K562 (cell line): Measurements from ENCODE around the gene RNF126. TPM values are rescaled to one million over a fixed set of nuclear protein-coding genes. Genes with fewer than 3 reads are reported as not detected.

ENCODE experiments used
- ADNP ChIP-seq: fragments of 200-800 bp; sonication (Bioruptor generic); IDR thresholded peaks from 2 replicates; pipeline ENCODE4 v1.6.1; 2016; ENCODE audit warnings: missing genetic modification characterization, missing compliant biosample characterization
- ARID1B ChIP-seq: fragments of 450-650 bp; IDR thresholded peaks from 2 replicates; pipeline ENCODE4 v1.6.1; 2016; ENCODE audit warnings: antibody characterized with exemption, mild to moderate bottlenecking, inconsistent platforms
- CAMTA2 ChIP-seq: fragments of 250-450 bp; sonication (Bioruptor Pico); conservative IDR thresholded peaks from 2 replicates; pipeline ENCODE4 v1.5.1; 2022
- HLTF ChIP-seq: fragments of 450-650 bp; IDR thresholded peaks from 2 replicates; pipeline ENCODE4 v1.6.1; 2016
- NR2C2 ChIP-seq, 2 experiments: fragments of 200-800 bp in 1 of 2; sonication (Bioruptor generic) in 1 of 2; sonication (generic) in 1 of 2; formaldehyde crosslinking in 1 of 2; IDR thresholded peaks; 2 replicates each; pipeline versions ENCODE4 v1.6.1 to v1.8.0; 2016 to 2022; ENCODE audit warnings: mild to moderate bottlenecking in 1 of 2, missing compliant biosample characterization in 1 of 2, missing genetic modification characterization in 1 of 2, missing genetic modification reagents in 1 of 2
- POLR2A ChIP-seq: fragments of 450-650 bp; conservative IDR thresholded peaks from 2 replicates; pipeline ENCODE4 v1.6.1; 2016
- XRCC3 ChIP-seq: fragments of 450-650 bp; IDR thresholded peaks from 2 replicates; pipeline ENCODE4 v1.6.1; 2017; ENCODE audit warnings: mild to moderate bottlenecking, moderate library complexity
- ZFX ChIP-seq: sonication (generic); formaldehyde crosslinking; IDR thresholded peaks from 2 replicates; pipeline ENCODE4 v1.8.0; 2022; ENCODE audit warnings: mild to moderate bottlenecking, missing genetic modification reagents, moderate library complexity
- ZNF586 ChIP-seq: fragments of 450-650 bp; formaldehyde crosslinking; conservative IDR thresholded peaks from 2 replicates; pipeline ENCODE4 v1.4.0; 2020; ENCODE audit warnings: mild to moderate bottlenecking, moderate library complexity
- polyA plus RNA-seq, 8 experiments: library from polyadenylated mRNA; depleted of rRNA in 4 of 8; stranded (reverse) in 5 of 8; unstranded in 3 of 8; fragments of >200 nt; fragmentation: Nextera tagmentation in 2 of 8; fragmentation: Illumina TruSeq in 1 of 8; extraction: Ambion mirVana in 2 of 8; extraction: Trizol in 1 of 8; gene quantifications; 2 replicates each; pipeline versions ENCODE4 v1.2.1 to v1.2.3, GENCODE V29; 2011 to 2014; ENCODE audit warnings: inconsistent platforms in 1 of 8, missing spikeins in 1 of 8
- total RNA-seq, 7 experiments: library from RNA; depleted of rRNA in 6 of 7; stranded (reverse); fragments of >200 nt in 6 of 7; fragmentation: Illumina TruSeq in 2 of 7; extraction: Trizol in 2 of 7; gene quantifications; 2 replicates each; pipeline versions ENCODE4 v1.2.1 to v1.2.3, GENCODE V29; 2011 to 2021; ENCODE audit warnings: low replicate concordance in 1 of 7
- TF ChIP-seq, protein P1 (sequence below): sonication (generic); formaldehyde crosslinking; IDR thresholded peaks from 2 replicates; pipeline ENCODE4 v1.8.1; 2023; ENCODE audit warnings: missing genetic modification reagents, mild to moderate bottlenecking, borderline replicate concordance
- TF ChIP-seq, protein P2 (sequence below): fragments of 250-450 bp; sonication (Bioruptor Pico); IDR thresholded peaks from 2 replicates; pipeline ENCODE4 v1.8.0; 2021; ENCODE audit warnings: moderate library complexity, mild to moderate bottlenecking, inconsistent platforms
- TF ChIP-seq, protein P3 (sequence below): fragments of 250-450 bp; sonication (Bioruptor Pico); IDR thresholded peaks from 2 replicates; pipeline ENCODE4 v1.9.0; 2021; ENCODE audit warnings: mild to moderate bottlenecking
- TF ChIP-seq, protein P4 (sequence below), 3 experiments: IDR thresholded peaks in 2 of 3; conservative IDR thresholded peaks in 1 of 3; 2 replicates each; pipeline ENCODE4 v1.5.1; 2011 to 2012; ENCODE audit warnings: low read length in 3 of 3, mild to moderate bottlenecking in 3 of 3, control low read depth in 2 of 3, improper control_type of control experiment in 1 of 3, inconsistent platforms in 1 of 3, low read depth in 1 of 3, mixed read lengths in 1 of 3, moderate library complexity in 1 of 3; ENCODE audit not compliant: insufficient read depth in 2 of 3
- TF ChIP-seq, protein P5 (sequence below): fragments of 250-450 bp; sonication (Bioruptor Pico); IDR thresholded peaks from 2 replicates; pipeline ENCODE4 v1.4.0; 2020; ENCODE audit warnings: mild to moderate bottlenecking, moderate library complexity, borderline replicate concordance
- TF ChIP-seq, protein P6 (sequence below): sonication (generic); formaldehyde crosslinking; IDR thresholded peaks from 2 replicates; pipeline ENCODE4 v1.8.1; 2023; ENCODE audit warnings: mild to moderate bottlenecking, missing genetic modification reagents

RNF126 gene
- total and polyA plus RNA-seq, 9 of the 15 experiments (the other 6 are each of a cell fraction or from before 2014, with no cell fraction given): 0.27 to 101 (median 12.3) TPM

DNA sequence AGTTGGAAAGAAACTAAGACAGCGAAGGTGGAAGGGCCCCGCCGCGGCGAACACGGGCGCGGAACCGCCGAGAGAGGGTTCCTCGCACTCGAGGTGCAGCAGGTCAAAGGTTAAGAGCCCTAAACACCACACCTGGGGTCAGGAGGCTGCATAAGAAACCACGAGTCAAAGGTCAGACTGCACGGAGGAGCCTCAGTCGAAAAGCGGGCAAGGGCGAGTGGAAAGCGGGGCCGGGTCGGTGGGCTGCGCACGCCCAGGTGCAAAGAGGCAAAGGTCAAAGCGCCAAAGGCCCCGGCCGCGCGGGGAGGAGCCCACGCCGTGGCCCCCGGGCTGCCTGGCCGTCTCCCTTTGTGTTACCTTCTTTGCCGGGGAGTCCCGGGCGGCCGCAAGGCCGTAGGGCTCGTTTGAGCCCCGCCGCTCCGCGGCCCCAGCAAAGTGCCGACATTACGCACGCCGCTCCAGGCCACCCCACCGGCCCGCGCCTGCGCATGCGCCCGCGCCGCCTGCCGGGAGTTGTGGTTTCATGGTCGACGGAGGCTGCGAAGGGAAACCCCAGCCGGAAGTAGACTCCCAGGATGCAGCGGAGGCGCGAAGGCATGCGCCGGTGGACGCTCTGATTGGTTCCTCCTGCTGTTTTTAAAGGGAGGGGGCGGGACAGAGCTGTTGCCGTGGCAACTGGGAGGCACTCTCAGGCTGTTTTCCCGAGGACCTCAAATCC lies 29.8 kb downstream of the RNF126 start, which contains the start of gene POLRMT (continued):
- TF ChIP-seq, protein P1, sequence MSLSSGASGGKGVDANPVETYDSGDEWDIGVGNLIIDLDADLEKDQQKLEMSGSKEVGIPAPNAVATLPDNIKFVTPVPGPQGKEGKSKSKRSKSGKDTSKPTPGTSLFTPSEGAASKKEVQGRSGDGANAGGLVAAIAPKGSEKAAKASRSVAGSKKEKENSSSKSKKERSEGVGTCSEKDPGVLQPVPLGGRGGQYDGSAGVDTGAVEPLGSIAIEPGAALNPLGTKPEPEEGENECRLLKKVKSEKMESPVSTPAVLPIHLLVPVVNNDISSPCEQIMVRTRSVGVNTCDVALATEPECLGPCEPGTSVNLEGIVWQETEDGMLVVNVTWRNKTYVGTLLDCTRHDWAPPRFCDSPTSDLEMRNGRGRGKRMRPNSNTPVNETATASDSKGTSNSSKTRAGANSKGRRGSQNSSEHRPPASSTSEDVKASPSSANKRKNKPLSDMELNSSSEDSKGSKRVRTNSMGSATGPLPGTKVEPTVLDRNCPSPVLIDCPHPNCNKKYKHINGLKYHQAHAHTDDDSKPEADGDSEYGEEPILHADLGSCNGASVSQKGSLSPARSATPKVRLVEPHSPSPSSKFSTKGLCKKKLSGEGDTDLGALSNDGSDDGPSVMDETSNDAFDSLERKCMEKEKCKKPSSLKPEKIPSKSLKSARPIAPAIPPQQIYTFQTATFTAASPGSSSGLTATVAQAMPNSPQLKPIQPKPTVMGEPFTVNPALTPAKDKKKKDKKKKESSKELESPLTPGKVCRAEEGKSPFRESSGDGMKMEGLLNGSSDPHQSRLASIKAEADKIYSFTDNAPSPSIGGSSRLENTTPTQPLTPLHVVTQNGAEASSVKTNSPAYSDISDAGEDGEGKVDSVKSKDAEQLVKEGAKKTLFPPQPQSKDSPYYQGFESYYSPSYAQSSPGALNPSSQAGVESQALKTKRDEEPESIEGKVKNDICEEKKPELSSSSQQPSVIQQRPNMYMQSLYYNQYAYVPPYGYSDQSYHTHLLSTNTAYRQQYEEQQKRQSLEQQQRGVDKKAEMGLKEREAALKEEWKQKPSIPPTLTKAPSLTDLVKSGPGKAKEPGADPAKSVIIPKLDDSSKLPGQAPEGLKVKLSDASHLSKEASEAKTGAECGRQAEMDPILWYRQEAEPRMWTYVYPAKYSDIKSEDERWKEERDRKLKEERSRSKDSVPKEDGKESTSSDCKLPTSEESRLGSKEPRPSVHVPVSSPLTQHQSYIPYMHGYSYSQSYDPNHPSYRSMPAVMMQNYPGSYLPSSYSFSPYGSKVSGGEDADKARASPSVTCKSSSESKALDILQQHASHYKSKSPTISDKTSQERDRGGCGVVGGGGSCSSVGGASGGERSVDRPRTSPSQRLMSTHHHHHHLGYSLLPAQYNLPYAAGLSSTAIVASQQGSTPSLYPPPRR (CRISPR knock-in tag): no peak
- TF ChIP-seq ZFX (CRISPR knock-in tag): peak; percentile 70
- TF ChIP-seq CAMTA2 (CRISPR knock-in tag): no peak
- no peak for TF ChIP-seq XRCC3
- no peak for TF ChIP-seq ZNF586
- TF ChIP-seq ARID1B: no peak
- TF ChIP-seq, protein P2, sequence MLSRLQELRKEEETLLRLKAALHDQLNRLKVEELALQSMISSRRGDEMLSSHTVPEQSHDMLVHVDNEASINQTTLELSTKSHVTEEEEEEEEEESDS (CRISPR knock-in tag): no peak
- TF ChIP-seq, protein P3, sequence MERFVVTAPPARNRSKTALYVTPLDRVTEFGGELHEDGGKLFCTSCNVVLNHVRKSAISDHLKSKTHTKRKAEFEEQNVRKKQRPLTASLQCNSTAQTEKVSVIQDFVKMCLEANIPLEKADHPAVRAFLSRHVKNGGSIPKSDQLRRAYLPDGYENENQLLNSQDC (CRISPR knock-in tag): no peak
- no peak for TF ChIP-seq HLTF
- TF ChIP-seq, protein P4, sequence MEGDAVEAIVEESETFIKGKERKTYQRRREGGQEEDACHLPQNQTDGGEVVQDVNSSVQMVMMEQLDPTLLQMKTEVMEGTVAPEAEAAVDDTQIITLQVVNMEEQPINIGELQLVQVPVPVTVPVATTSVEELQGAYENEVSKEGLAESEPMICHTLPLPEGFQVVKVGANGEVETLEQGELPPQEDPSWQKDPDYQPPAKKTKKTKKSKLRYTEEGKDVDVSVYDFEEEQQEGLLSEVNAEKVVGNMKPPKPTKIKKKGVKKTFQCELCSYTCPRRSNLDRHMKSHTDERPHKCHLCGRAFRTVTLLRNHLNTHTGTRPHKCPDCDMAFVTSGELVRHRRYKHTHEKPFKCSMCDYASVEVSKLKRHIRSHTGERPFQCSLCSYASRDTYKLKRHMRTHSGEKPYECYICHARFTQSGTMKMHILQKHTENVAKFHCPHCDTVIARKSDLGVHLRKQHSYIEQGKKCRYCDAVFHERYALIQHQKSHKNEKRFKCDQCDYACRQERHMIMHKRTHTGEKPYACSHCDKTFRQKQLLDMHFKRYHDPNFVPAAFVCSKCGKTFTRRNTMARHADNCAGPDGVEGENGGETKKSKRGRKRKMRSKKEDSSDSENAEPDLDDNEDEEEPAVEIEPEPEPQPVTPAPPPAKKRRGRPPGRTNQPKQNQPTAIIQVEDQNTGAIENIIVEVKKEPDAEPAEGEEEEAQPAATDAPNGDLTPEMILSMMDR (IDR thresholded peaks at IDR 0.05 in 2 of 3, conservative IDR thresholded peaks at IDR 0.05 in 1 of 3; ENCODE audit: insufficient read depth in 2 of 3, low read depth in 1 of 3, low read length in 3 of 3): no peak
- TF ChIP-seq, protein P5, sequence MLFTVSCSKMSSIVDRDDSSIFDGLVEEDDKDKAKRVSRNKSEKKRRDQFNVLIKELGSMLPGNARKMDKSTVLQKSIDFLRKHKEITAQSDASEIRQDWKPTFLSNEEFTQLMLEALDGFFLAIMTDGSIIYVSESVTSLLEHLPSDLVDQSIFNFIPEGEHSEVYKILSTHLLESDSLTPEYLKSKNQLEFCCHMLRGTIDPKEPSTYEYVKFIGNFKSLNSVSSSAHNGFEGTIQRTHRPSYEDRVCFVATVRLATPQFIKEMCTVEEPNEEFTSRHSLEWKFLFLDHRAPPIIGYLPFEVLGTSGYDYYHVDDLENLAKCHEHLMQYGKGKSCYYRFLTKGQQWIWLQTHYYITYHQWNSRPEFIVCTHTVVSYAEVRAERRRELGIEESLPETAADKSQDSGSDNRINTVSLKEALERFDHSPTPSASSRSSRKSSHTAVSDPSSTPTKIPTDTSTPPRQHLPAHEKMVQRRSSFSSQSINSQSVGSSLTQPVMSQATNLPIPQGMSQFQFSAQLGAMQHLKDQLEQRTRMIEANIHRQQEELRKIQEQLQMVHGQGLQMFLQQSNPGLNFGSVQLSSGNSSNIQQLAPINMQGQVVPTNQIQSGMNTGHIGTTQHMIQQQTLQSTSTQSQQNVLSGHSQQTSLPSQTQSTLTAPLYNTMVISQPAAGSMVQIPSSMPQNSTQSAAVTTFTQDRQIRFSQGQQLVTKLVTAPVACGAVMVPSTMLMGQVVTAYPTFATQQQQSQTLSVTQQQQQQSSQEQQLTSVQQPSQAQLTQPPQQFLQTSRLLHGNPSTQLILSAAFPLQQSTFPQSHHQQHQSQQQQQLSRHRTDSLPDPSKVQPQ (CRISPR knock-in tag): no peak
- TF ChIP-seq, protein P6, sequence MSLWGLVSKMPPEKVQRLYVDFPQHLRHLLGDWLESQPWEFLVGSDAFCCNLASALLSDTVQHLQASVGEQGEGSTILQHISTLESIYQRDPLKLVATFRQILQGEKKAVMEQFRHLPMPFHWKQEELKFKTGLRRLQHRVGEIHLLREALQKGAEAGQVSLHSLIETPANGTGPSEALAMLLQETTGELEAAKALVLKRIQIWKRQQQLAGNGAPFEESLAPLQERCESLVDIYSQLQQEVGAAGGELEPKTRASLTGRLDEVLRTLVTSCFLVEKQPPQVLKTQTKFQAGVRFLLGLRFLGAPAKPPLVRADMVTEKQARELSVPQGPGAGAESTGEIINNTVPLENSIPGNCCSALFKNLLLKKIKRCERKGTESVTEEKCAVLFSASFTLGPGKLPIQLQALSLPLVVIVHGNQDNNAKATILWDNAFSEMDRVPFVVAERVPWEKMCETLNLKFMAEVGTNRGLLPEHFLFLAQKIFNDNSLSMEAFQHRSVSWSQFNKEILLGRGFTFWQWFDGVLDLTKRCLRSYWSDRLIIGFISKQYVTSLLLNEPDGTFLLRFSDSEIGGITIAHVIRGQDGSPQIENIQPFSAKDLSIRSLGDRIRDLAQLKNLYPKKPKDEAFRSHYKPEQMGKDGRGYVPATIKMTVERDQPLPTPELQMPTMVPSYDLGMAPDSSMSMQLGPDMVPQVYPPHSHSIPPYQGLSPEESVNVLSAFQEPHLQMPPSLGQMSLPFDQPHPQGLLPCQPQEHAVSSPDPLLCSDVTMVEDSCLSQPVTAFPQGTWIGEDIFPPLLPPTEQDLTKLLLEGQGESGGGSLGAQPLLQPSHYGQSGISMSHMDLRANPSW: no peak
- TF ChIP-seq NR2C2 (CRISPR knock-in tag; IDR thresholded peaks at IDR 0.05): peak; percentile 90
- peak; percentile 99 for TF ChIP-seq NR2C2 (tag; IDR thresholded peaks at IDR 0.05)
- peak; percentile 54; the same call in 1 of the 2 replicates for TF ChIP-seq POLR2A
- TF ChIP-seq ADNP (tag): no peak
